NCI-H2107 treated with DMSO at 0.1 percent for 48 hours (cell line): Measurements from ENCODE around the gene EBF3.

Experiments
- DNase-seq: peaks from one replicate; lab custom pipeline; 2025; ENCODE audit not compliant: unreplicated experiment; lab: John Stamatoyannopoulos, UW

Gene EBF3

GRCh38 chr10:129963641-129964501 lies at the start of gene EBF3:
Gene EBF3, minus strand, starts transcription at chr10:129964274. Its CDS starts 506 bp downstream, at chr10:129963768.
- no peak for DNase-seq

GRCh38 chr10:130013335-130014262 lies 49.5 kb upstream of the EBF3 start:
- DNase-seq, result no peak

- DNase-seq, result no peak
These were observed 48.1 kb upstream of the EBF3 start for GRCh38 chr10:130012129-130012528.

GRCh38 chr10:130010653-130011052 lies 46.6 kb upstream of the EBF3 start:
- no peak for DNase-seq

GRCh38 chr10:130009228-130009627 lies 45.2 kb upstream of the EBF3 start:
- DNase-seq, result no peak

GRCh38 chr10:130003787-130004613 lies 39.9 kb upstream of the EBF3 start:
- DNase-seq, result no peak

- no peak for DNase-seq
These were observed 39.1 kb upstream of the EBF3 start for GRCh38 chr10:130003166-130003565.

- no peak for DNase-seq
These were observed 38.5 kb upstream of the EBF3 start for GRCh38 chr10:130002606-130003005.

- no peak for DNase-seq
These were observed 36.8 kb upstream of the EBF3 start for GRCh38 chr10:130000918-130001317.

GRCh38 chr10:129999140-129999539 lies 35.1 kb upstream of the EBF3 start:
- DNase-seq, result no peak

- DNase-seq, result no peak
These were observed 29.5 kb upstream of the EBF3 start for GRCh38 chr10:129993621-129994020.

GRCh38 chr10:129992356-129992755 lies 28.3 kb upstream of the EBF3 start:
- no peak for DNase-seq

- DNase-seq, result no peak
These were observed 18.8 kb upstream of the EBF3 start for GRCh38 chr10:129982825-129983224.

GRCh38 chr10:129978980-129979379 lies 14.9 kb upstream of the EBF3 start:
- DNase-seq, result no peak

- DNase-seq, result no peak
These were observed 14.2 kb upstream of the EBF3 start for GRCh38 chr10:129978322-129978721.

- no peak for DNase-seq
These were observed 13.7 kb upstream of the EBF3 start for GRCh38 chr10:129977794-129978193.

- no peak for DNase-seq
These were observed 9.6 kb upstream of the EBF3 start for GRCh38 chr10:129973674-129974059.

- no peak for DNase-seq
These were observed 9.0 kb upstream of the EBF3 start for GRCh38 chr10:129972966-129973673.

GRCh38 chr10:129972145-129972965 lies 8.3 kb upstream of the EBF3 start:
- DNase-seq, result no peak
